ENCODE measurements around the gene LINGO4.

LINGO4 gene

GRCh38 chr1:151833172-151833900 lies 28.1 kb upstream of the LINGO4 start:
- DNase-seq (ENCODE audit: low read depth in 2 of 2) = no peak

GRCh38 chr1:151832318-151832980 lies 27.2 kb upstream of the LINGO4 start:
- no peak for DNase-seq (ENCODE audit: low read depth in 2 of 2)

GRCh38 chr1:151831605-151832004 lies 26.4 kb upstream of the LINGO4 start, which contains the start of gene RORC:
RORC (minus strand) TSS chr1:151831802; CDS start chr1:151831764, 38 bp downstream.
- no peak for DNase-seq (ENCODE audit: low read depth in 2 of 2)

GRCh38 chr1:151831256-151831591 lies 26.0 kb upstream of the LINGO4 start:
- no peak for DNase-seq (ENCODE audit: low read depth in 2 of 2)

GRCh38 chr1:151830055-151830454 lies 24.8 kb upstream of the LINGO4 start:
- no peak for DNase-seq (ENCODE audit: low read depth in 2 of 2)

- DNase-seq (ENCODE audit: low read depth in 2 of 2) = no peak
These were observed 24.3 kb upstream of the LINGO4 start for GRCh38 chr1:151829352-151830046.

GRCh38 chr1:151828921-151829320 lies 23.7 kb upstream of the LINGO4 start:
- DNase-seq (ENCODE audit: low read depth in 2 of 2) = no peak

- DNase-seq (ENCODE audit: low read depth in 2 of 2) = no peak
These were observed 22.6 kb upstream of the LINGO4 start for GRCh38 chr1:151827853-151828252.

GRCh38 chr1:151825751-151826660 lies 20.8 kb upstream of the LINGO4 start:
- no peak for DNase-seq (ENCODE audit: low read depth in 2 of 2)

- no peak for DNase-seq (ENCODE audit: low read depth in 2 of 2)
These were observed 20.0 kb upstream of the LINGO4 start for GRCh38 chr1:151825204-151825603.

GRCh38 chr1:151823175-151823574 lies 18.0 kb upstream of the LINGO4 start:
- DNase-seq (ENCODE audit: low read depth in 2 of 2) = no peak

GRCh38 chr1:151822404-151822803 lies 17.2 kb upstream of the LINGO4 start:
- no peak for DNase-seq (ENCODE audit: low read depth in 2 of 2)

- no peak for DNase-seq (ENCODE audit: low read depth in 2 of 2)
These were observed 15.7 kb upstream of the LINGO4 start for GRCh38 chr1:151820940-151821339.

- DNase-seq (ENCODE audit: low read depth in 2 of 2) = no peak
These were observed 14.9 kb upstream of the LINGO4 start for GRCh38 chr1:151819976-151820623.

- no peak for DNase-seq (ENCODE audit: low read depth in 2 of 2)
These were observed 14.1 kb upstream of the LINGO4 start for GRCh38 chr1:151819227-151819835.

- no peak for DNase-seq (ENCODE audit: low read depth in 2 of 2)
These were observed 12.1 kb upstream of the LINGO4 start for GRCh38 chr1:151817353-151817730.

- no peak for DNase-seq (ENCODE audit: low read depth in 2 of 2)
These were observed 11.5 kb upstream of the LINGO4 start for GRCh38 chr1:151816548-151817352.

- no peak for DNase-seq (ENCODE audit: low read depth in 2 of 2)
These were observed 10.6 kb upstream of the LINGO4 start for GRCh38 chr1:151815716-151816327.

- no peak for DNase-seq (ENCODE audit: low read depth in 2 of 2)
These were observed 9.8 kb upstream of the LINGO4 start for GRCh38 chr1:151814971-151815545.
